Measurements from ENCODE around the gene MAN1A1.
"Not testable (repeated sequence)": the region's sequence is repeated elsewhere in the genome, so short reads cannot be mapped to it uniquely, and the experiment has no call there.

MAN1A1 gene

GRCh38 chr6:119349361-119350201 is at the start of gene MAN1A1:
TSS of gene MAN1A1 (minus strand) at chr6:119349761. CDS start at chr6:119349065, 696 bp downstream.
- peak; percentile 93 for DNase-seq (ENCODE audit: low spot score)

DNA sequence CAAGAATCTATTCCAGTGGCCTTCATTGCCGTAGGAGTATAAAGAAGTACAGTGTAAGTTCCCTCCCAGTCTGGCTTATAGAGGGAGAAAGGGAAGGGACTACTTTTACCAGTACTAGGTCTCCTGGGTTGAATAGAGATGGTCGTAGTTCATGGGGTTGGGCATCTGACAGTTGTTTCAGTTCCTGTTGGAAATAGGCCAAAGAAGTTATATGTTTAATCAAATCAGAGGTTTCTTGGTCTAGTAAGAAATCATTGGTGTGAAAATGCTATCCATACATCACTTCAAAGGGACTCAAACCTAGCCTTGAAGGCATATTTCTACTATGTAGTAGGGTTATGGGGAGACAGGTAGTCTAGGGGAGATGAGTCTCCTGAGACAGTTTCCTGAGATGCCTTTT is 45.6 kb upstream of the MAN1A1 start:
- peak; percentile 69 for DNase-seq (ENCODE audit: low spot score)

DNA sequence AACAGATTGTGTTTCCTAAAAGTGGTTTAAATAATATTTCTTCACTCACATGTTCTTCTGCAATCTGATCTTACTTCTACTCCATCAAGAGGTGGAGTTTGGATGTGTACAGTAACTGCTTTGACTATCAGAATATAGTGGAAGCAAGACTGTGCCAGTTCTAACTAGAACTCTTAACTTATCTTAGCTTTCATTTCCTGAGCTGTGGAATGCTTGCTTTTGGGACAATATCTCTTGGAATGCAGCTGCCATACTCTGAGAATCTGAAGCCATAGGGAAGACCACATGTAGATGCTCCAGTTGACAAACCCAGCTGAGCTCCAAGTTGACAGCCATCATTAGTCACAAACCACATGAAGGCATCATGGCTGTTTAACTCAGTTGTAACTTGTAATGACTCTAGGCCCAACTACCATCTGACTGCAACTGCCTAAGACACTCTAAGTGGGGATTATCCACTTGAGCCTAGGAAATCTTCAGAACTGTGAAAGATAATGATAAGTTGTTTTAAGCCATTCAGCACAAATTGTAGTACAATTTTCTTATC is 40.8 kb upstream of the MAN1A1 start:
- DNase-seq (ENCODE audit: low spot score): no peak

DNA sequence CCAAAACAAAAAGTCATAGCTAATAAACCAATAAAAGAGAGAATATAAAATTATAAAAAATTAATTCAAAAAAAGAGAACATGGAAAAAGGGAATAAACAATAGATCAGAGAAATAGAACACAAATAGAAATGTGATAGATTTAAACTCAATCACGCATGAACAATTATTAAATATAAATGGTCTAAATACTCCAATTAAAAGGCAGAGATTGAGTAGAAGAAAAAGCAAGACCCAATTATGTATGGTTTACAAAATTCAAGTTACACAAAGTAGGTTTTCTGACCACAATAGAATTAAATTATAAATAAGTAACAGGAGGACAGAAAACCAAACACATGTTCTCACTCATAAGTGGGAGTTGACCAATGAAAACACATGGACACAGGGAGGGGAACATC is 36.4 kb upstream of the MAN1A1 start:
- no peak for DNase-seq (ENCODE audit: low spot score)

GRCh38 chr6:119384444-119384843 is 34.9 kb upstream of the MAN1A1 start:
- DNase-seq (ENCODE audit: low spot score): no peak

GRCh38 chr6:119379809-119380208 is 30.2 kb upstream of the MAN1A1 start:
- DNase-seq (ENCODE audit: low spot score): no peak

DNA sequence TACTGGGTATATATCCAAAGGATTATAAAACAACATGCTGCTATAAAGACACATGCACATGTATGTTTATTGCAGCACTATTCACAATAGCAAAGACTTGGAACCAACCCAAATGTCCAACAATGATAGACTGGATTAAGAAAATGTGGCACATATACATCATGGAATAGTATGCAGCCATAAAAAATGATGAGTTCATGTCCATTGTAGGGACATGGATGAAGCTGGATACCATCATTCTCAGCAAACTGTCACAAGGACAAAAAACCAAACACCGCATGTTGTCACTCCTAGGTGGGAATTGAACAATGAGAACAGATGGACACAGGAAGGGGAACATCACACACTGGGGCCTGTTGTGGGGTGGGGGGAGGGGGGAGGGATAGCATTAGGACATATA is 27.5 kb upstream of the MAN1A1 start:
- DNase-seq (ENCODE audit: low spot score): not testable (repeated sequence)

- DNase-seq (ENCODE audit: low spot score): no peak
These were observed 20.5 kb upstream of the MAN1A1 start for GRCh38 chr6:119370080-119370479.

- no peak for DNase-seq (ENCODE audit: low spot score)
These were observed 19.4 kb upstream of the MAN1A1 start for GRCh38 chr6:119368921-119369320.

DNA sequence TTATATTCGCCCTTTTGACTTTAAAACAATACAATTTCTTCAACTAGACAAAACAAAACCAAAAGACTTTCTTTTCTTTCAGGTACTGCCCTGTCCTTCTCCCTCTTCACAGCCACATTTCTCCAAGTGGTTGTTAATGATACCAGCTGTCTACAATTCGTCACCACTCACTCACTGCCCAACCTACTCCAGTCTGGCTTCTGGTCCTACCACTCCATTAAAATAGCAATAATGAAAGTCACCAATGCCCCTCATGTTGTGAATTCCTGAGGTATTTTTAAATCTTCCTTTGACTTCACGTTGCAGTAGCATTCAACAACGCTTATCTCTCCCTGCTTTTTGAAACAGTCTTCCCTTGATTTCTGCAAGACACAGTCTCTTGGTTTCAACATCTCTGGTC is 11.6 kb upstream of the MAN1A1 start:
- no peak for DNase-seq (ENCODE audit: low spot score)

- DNase-seq (ENCODE audit: low spot score): no peak
These were observed 10.8 kb upstream of the MAN1A1 start for GRCh38 chr6:119360262-119360915.

DNA sequence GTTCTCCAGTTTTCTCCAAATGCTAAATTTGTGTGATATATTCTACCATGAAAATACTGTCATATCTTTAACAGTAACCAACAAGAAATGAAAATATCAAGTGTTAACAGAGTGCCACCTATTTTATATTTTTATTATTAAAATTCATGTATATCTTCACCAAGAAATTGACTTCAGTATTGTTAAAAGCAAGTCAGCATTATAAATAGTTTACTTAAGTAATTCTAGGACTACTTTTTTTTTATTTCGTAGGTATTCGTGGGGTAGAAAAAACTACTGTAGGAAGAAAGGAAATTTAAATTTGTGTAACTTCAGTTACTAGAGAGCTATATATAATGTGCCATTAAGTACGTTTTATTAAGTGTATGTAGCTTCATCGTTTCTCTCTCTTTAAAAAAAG is 6.3 kb upstream of the MAN1A1 start:
- DNase-seq (ENCODE audit: low spot score): no peak

GRCh38 chr6:119355157-119355556 is 5.6 kb upstream of the MAN1A1 start:
- DNase-seq (ENCODE audit: low spot score): peak; percentile 73

- peak; percentile 67 for DNase-seq (ENCODE audit: low spot score)
These were observed 4.1 kb upstream of the MAN1A1 start for GRCh38 chr6:119353696-119354095.

GRCh38 chr6:119352001-119352400 is 2.4 kb upstream of the MAN1A1 start:
- peak; percentile 49 for DNase-seq (ENCODE audit: low spot score)

DNA sequence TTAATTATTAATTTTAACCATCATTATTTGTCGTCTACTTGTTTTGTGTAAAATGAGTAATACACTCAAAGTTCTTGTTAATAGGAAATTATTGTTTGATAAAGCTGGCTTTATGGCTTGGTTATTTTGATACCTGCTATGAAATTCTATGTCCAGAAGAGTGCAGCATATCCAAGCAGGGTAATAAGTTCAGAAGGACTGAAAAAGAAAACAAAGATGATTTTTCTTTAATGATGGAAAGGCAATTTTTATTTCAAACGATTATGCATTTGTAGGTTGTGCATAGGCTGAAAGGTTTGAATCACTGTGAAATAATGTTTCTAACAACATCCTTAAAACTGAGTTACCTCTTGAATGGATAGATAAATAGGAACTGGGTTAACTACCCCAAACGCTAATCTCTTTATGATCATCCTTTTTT is 1.4 kb upstream of the MAN1A1 start:
- peak; percentile 77 for DNase-seq (ENCODE audit: low spot score)

DNA sequence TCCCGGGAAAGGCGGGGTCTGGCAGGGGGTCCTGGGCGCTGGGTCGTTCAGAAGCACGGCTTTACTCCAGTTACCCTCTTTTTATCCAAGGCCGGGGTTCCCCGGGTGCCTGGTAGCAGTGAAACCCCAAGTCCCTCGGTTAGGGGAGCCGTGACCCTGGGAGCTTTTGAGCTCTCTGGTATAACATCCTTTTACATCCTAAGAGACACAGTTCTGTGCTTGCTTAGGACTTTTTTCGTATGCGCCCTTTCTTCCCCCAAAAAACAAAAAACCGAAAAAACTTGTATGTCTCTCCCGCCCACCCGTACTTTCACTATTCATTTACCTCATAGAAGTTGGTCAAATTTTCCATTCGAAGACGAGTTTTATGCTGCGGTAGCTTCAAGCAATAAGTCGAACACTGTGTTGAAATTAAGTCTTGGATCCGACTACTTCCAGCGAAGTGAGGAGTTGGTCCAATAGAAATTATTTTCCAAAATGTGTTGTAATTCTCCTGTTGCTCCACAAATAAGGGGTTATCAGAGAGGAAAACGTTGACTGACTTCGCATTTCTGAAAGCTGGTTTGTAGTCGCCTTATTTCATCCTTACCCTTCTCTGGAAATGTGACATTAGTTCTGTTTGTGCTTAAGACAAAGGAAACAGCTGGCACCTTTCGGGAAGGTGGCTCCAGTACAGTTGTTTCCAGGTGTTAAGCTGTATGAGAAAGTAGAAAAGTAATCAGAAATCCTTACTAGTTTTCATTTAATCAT is 816 bp upstream of the MAN1A1 start:
- peak; percentile 88 for DNase-seq (ENCODE audit: low spot score)

- DNase-seq (ENCODE audit: low spot score): peak; percentile 48
These were observed 707 bp downstream of the MAN1A1 start for GRCh38 chr6:119348748-119349360.

GRCh38 chr6:119348096-119348747 is 1.3 kb downstream of the MAN1A1 start:
- peak; percentile 57 for DNase-seq (ENCODE audit: low spot score)

GRCh38 chr6:119347466-119348095 is 2.0 kb downstream of the MAN1A1 start:
- DNase-seq (ENCODE audit: low spot score): peak; percentile 65

DNA sequence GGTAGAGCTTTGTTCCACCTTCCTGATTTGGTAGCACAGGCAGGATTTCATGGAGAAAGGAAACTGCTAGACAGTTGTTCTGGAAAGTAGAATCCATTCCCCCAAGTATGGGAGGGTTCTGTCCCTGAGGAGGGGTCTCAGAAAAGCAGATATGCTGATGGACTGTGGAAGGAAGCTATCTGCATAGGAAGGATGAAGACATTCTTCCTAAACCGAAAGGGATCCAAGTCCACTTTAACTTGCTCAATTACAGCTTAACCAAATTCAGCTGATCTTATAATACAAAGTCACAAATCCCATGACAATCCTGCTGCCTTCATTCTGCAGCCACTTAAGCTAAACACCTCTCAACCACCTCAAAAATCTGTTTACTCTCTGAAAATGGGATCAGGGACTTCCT is 2.6 kb downstream of the MAN1A1 start:
- DNase-seq (ENCODE audit: low spot score): no peak

Data from NAMALWA (cell line).